Measurements from ENCODE around the gene TYRO3. TPM values are rescaled to one million over a fixed set of nuclear protein-coding genes. Genes with fewer than 3 reads are reported as not detected.

Gene TYRO3
- total and polyA plus RNA-seq, 2 of the 13 experiments (the other 11 are each of a cell fraction or from before 2014, with no cell fraction given): 24.0 to 43.6 TPM

DNA sequence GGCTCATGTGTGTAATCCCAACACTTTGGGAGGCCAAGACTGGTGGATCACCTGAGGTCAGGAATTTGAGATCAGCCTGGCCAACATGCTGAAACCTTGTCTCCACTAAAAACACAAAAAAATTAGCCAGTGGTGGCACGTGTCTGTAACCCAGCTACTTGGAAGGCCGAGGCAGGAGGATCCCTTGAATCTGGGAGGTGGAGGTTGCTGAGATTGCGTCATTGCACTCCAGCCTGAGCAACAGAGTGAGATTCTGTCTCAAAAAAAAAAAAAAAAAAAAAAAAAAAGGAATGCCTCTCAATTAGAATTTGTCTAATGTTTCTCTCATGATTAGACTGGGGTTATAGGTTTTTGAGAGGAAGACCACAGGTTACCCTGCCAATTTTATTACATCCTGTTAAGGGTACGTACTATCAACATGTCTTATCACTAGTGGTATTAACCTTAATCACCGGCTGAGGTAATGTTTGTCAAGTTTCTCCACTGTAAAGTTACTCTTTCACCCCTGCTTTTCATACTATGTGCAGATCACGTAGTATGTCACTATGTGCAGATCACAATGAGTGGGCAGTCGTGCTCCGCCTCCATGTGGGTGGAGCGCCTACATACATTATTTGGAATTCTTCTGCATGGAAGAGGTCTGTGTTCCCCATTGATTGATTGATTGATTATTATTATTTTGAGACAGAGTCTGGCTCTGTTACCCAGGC is 8.8 kb upstream of the TYRO3 start:
- DNase-seq (ENCODE audit: low spot score) (peak; percentile 44), FAIRE-seq (peak; percentile 32), ATAC-seq (no peak)
- ChIA-PET CTCF (ENCODE audit: low intra/inter-chr PET ratio, low total read pairs) (interaction anchor here (0.6 kb wide), 1 partner anchor 229 kb away, joined by 3 read pairs; no protein-coding TSS in a partner anchor), POLR2A (interaction anchor here (2.3 kb wide), 1 partner anchor 18 kb away, joined by 7 read pairs; no protein-coding TSS in a partner anchor)
- Histone ChIP-seq H3K27me3 (ENCODE audit: control insufficient read depth in 1 of 2, insufficient read depth in 2 of 2, low read length in 2 of 2) (peaks cover 0 to 8% of the 10 kb centered on the region in 2 experiments; a peak in 1 of 5 replicates), H3K27ac (ENCODE audit: extremely low read length, insufficient read depth, low read length) (no peak overlapping the region), H2AFZ (ENCODE audit: low read length) (no peak overlapping the region), H3K4me1 (ENCODE audit: insufficient read depth, low read length) (peaks cover 46% of the 10 kb centered on the region), H3K36me3 (replicated peaks in 1 of 2; ENCODE audit: control insufficient read depth in 1 of 2, insufficient read depth in 2 of 2, low read length in 2 of 2) (no peaks in the 10 kb centered on the region), H3K4me2 (ENCODE audit: low read depth, low read length) (peak overlapping the region; percentile 57), H3K4me3 (replicated peaks in 1 of 3; ENCODE audit: insufficient read depth in 1 of 3, low read depth in 2 of 3, low read length in 3 of 3) (no peak overlapping the region), H3K9ac (ENCODE audit: insufficient read depth, low read depth, low read length) (no peak overlapping the region), H3K9me3 (ENCODE audit: low read length) (no peaks in the 10 kb centered on the region), H3K79me2 (ENCODE audit: insufficient read depth, low read length) (no peaks in the 10 kb centered on the region), H4K20me1 (ENCODE audit: insufficient read depth, low read length) (no peaks in the 10 kb centered on the region)
- no TSS peak for BruUV-seq (replicated peaks)
- WGBS (ENCODE audit: low lambda C conversion rate): 26% methylated on average over 9 of the region's 9 CpGs
- intact Hi-C loops (cut with micrococcal nuclease; ENCODE audit: unreplicated experiment) (no loop called here), in situ Hi-C loops (cut with HindIII; ENCODE audit: extremely low pct_ligation_motif_present, low pct_unique_long_range_greater_than_20kb) (no loop called here)
- TF ChIP-seq NFYC (CRISPR knock-in tag; IDR thresholded peaks at IDR 0.05) (no peak), ZNF18 (CRISPR knock-in tag; IDR thresholded peaks at IDR 0.05; ENCODE audit: insufficient replicate concordance) (no peak), ZNF430 (CRISPR knock-in tag; IDR thresholded peaks at IDR 0.05) (no peak), KLF13 (CRISPR knock-in tag; IDR thresholded peaks at IDR 0.05) (no peak), EZH2 (conservative IDR thresholded peaks at IDR 0.05; ENCODE audit: low read depth, low read length) (no peak), ZNF460 (CRISPR knock-in tag; IDR thresholded peaks at IDR 0.05; ENCODE audit: borderline replicate concordance) (no peak), CEBPB (IDR thresholded peaks at IDR 0.05; ENCODE audit: borderline replicate concordance, low read depth, low read length) (peak; percentile 58; the same call in 1 of the 2 replicates), LCORL (IDR thresholded peaks at IDR 0.05) (no peak), LCORL (CRISPR knock-in tag; IDR thresholded peaks at IDR 0.05) (no peak), ZNF33B (CRISPR knock-in tag; IDR thresholded peaks at IDR 0.05) (no peak), ZUFSP (CRISPR knock-in tag; IDR thresholded peaks at IDR 0.05; ENCODE audit: borderline replicate concordance) (no peak), ZHX1 (CRISPR knock-in tag; IDR thresholded peaks at IDR 0.05; ENCODE audit: low read depth) (no peak), ZBTB7A (CRISPR knock-in tag; IDR thresholded peaks at IDR 0.05) (no peak), ZSCAN31 (CRISPR knock-in tag; IDR thresholded peaks at IDR 0.05; ENCODE audit: low read depth) (no peak), BORCS8-MEF2B (CRISPR knock-in tag; IDR thresholded peaks at IDR 0.05) (no peak)
- TF ChIP-seq, protein P1, sequence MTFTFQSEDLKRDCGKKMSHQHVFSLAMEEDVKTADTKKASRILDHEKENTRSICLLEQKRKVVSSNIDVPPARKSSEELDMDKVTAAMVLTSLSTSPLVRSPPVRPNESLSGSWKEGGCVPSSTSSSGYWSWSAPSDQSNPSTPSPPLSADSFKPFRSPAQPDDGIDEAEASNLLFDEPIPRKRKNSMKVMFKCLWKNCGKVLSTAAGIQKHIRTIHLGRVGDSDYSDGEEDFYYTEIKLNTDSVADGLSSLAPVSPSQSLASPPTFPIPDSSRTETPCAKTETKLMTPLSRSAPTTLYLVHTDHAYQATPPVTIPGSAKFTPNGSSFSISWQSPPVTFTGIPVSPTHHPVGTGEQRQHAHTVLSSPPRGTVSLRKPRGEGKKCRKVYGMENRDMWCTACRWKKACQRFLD (CRISPR knock-in tag; IDR thresholded peaks at IDR 0.05; ENCODE audit: borderline replicate concordance): no peak

Data from HepG2 (cell line).